GM19328 (cell line): ENCODE measurements around the gene RABL6.
"Not testable (repeated sequence)": the region's sequence is repeated elsewhere in the genome, so short reads cannot be mapped to it uniquely, and the experiment has no call there.

ENCODE experiments used
- ATAC-seq: cut with Tn5 transposase; IDR thresholded peaks from one replicate; pipeline ENCODE4 v1.9.1; 2021; ENCODE audit warnings: mild to moderate bottlenecking, moderate library complexity; ENCODE audit not compliant: unreplicated experiment

Gene RABL6

GRCh38 chr9:136875155-136875554, 67.4 kb downstream of the RABL6 start:
- ATAC-seq, result no peak

- ATAC-seq, result no peak
Measured at GRCh38 chr9:136876476-136876875, 68.7 kb downstream of the RABL6 start.

GRCh38 chr9:136880651-136881050, 72.9 kb downstream of the RABL6 start:
- ATAC-seq, result no peak

GRCh38 chr9:136881691-136882108, 74.0 kb downstream of the RABL6 start:
- ATAC-seq, result no peak

GRCh38 chr9:136882109-136882946, 74.6 kb downstream of the RABL6 start:
- ATAC-seq, result no peak

GRCh38 chr9:136882947-136883283, 75.2 kb downstream of the RABL6 start:
- not testable (repeated sequence) for ATAC-seq

GRCh38 chr9:136883670-136884069, 75.9 kb downstream of the RABL6 start:
- not testable (repeated sequence) for ATAC-seq

GRCh38 chr9:136885950-136886578, 78.3 kb downstream of the RABL6 start, which contains the start of gene TRAF2:
TSS of gene TRAF2 (plus strand) at chr9:136886516. CDS start at chr9:136898741, 12,225 bp downstream.
- ATAC-seq, result peak; percentile 88

- ATAC-seq, result peak; percentile 23
Measured at GRCh38 chr9:136886610-136887597, 79.2 kb downstream of the RABL6 start.

- no peak for ATAC-seq
Measured at GRCh38 chr9:136888454-136888853, 80.7 kb downstream of the RABL6 start.

- no peak for ATAC-seq
Measured at GRCh38 chr9:136889858-136890257, 82.1 kb downstream of the RABL6 start.

GRCh38 chr9:136890661-136891060, 82.9 kb downstream of the RABL6 start:
- no peak for ATAC-seq
